Endothelial cell of umbilical vein (primary cell): ENCODE results near the gene DDAH2. TPM values are rescaled to one million over a fixed set of nuclear protein-coding genes. Genes with fewer than 3 reads are reported as not detected.

Experiments
- BruUV-seq: library from RNA; stranded (reverse); fragments of 400-500 nt; replicated peaks from 2 replicates; lab custom pipeline; 2021; lab: Mats Ljungman, UMichigan
- CTCF ChIA-PET: fragments of 300-600, 350-600 bp; sonication (Branson Sonifier 250); formaldehyde crosslinking; loops from one replicate; lab custom pipeline; 2021; ENCODE audit warnings: antibody characterized with exemption, inconsistent platforms; lab: Charles Lee
- POLR2A ChIA-PET: fragments of 300-600, 350-600 bp; sonication (Branson Sonifier 250); formaldehyde crosslinking; loops from one replicate; lab custom pipeline; 2021; ENCODE audit warnings: antibody characterized with exemption, inconsistent platforms; lab: Charles Lee
- DNase-seq: peaks from one replicate; pipeline ENCODE4 v3.0.0-alpha.2; 2011; ENCODE audit warnings: low read depth, low spot score
- FAIRE-seq: peaks from 2 replicates; lab custom pipeline; 2011; peaks lifted over from hg19 to GRCh38; lab: Jason Lieb, UNC
- H2AFZ ChIP-seq: 2 replicates; pipeline ENCODE4 v1.6.0; 2012; ENCODE audit warnings: low read depth, low read length, control low read depth, inconsistent platforms
- H3K27ac ChIP-seq: 2 replicates; pipeline ENCODE4 v1.5.1; 2011; ENCODE audit warnings: low read depth, mild to moderate bottlenecking, control low read depth, low read length, moderate library complexity; ENCODE audit not compliant: insufficient read depth
- H3K27me3 ChIP-seq, 2 experiments: 2 replicates each; pipeline versions ENCODE4 v1.6.0 to v1.6.1; 2011; ENCODE audit warnings: low read length in 2 of 2, mixed read lengths in 1 of 2; ENCODE audit not compliant: control insufficient read depth in 2 of 2, insufficient read depth in 2 of 2
- H3K36me3 ChIP-seq, 2 experiments: 2 replicates in 1 of 2; 3 replicates in 1 of 2; pipeline ENCODE4 v1.5.1; 2011; ENCODE audit warnings: low read length in 2 of 2, mild to moderate bottlenecking in 1 of 2, moderate library complexity in 1 of 2; ENCODE audit not compliant: control insufficient read depth in 2 of 2, insufficient read depth in 2 of 2; ENCODE audit errors: extremely low read depth in 1 of 2
- H3K4me1 ChIP-seq: 3 replicates; pipeline ENCODE4 v1.5.1; 2011; ENCODE audit warnings: mild to moderate bottlenecking, low read length; ENCODE audit not compliant: control insufficient read depth, insufficient read depth; ENCODE audit errors: extremely low read depth
- H3K4me2 ChIP-seq: 2 replicates; pipeline ENCODE4 v1.6.1; 2011; ENCODE audit warnings: low read length, control low read depth, mixed read lengths; ENCODE audit not compliant: insufficient read depth
- H3K4me3 ChIP-seq, 3 experiments: fragments of 200-600 bp in 1 of 3; sonication (generic), shearing (Covaris generic) in 1 of 3; replicated peaks in 1 of 3; 2 replicates each; pipeline ENCODE4 v1.5.1; 2011 to 2016; ENCODE audit warnings: control low read depth in 3 of 3, low read length in 3 of 3, mild to moderate bottlenecking in 2 of 3, inconsistent platforms in 1 of 3, low read depth in 1 of 3, moderate library complexity in 1 of 3; ENCODE audit not compliant: insufficient read depth in 1 of 3
- H3K79me2 ChIP-seq: 2 replicates; pipeline ENCODE4 v1.6.0; 2012; ENCODE audit warnings: low read length, inconsistent platforms; ENCODE audit not compliant: control insufficient read depth, insufficient read depth
- H3K9ac ChIP-seq: replicated peaks from 2 replicates; pipeline ENCODE3; 2011; ENCODE audit warnings: low read length, control low read depth; ENCODE audit not compliant: insufficient read depth; ENCODE audit errors: extremely low read depth
- H3K9me1 ChIP-seq: replicated peaks from 3 replicates; pipeline ENCODE4 v1.6.0; 2011; ENCODE audit warnings: mild to moderate bottlenecking, low read length; ENCODE audit not compliant: control insufficient read depth, insufficient read depth; ENCODE audit errors: extremely low read depth
- H3K9me3 ChIP-seq: replicated peaks from 2 replicates; pipeline ENCODE4 v1.5.1; 2012; ENCODE audit warnings: low read length, inconsistent platforms; ENCODE audit not compliant: control insufficient read depth, insufficient read depth
- H4K20me1 ChIP-seq: replicated peaks from 2 replicates; pipeline ENCODE3; 2011; ENCODE audit warnings: mild to moderate bottlenecking, low read length; ENCODE audit not compliant: control insufficient read depth, insufficient read depth; ENCODE audit errors: extremely low read depth
- CTCF ChIP-seq, 2 donors: IDR thresholded peaks; 1 replicate in 1 of 2; 2 replicates in 1 of 2; pipeline ENCODE4 v1.5.1; 2011; ENCODE audit warnings: low read length in 2 of 2, mild to moderate bottlenecking in 2 of 2, moderate library complexity in 2 of 2, control low read depth in 1 of 2, inconsistent platforms in 1 of 2, low read depth in 1 of 2; ENCODE audit not compliant: insufficient read depth in 1 of 2; ENCODE audit errors: extremely low read depth in 1 of 2
- EZH2 ChIP-seq: IDR thresholded peaks from 2 replicates; pipeline ENCODE4 v1.6.1; 2012; ENCODE audit warnings: borderline replicate concordance, low read depth, mild to moderate bottlenecking, moderate library complexity, low read length, inconsistent platforms; ENCODE audit not compliant: severe bottlenecking
- FOS ChIP-seq: IDR thresholded peaks from 2 replicates; pipeline ENCODE4 v1.6.1; 2011; ENCODE audit warnings: mild to moderate bottlenecking, low read length, moderate library complexity, borderline replicate concordance; ENCODE audit not compliant: insufficient read depth
- GATA2 ChIP-seq: IDR thresholded peaks from 2 replicates; pipeline ENCODE4 v1.7.0; 2011; ENCODE audit warnings: low read depth, mild to moderate bottlenecking, moderate library complexity, mixed read lengths, low read length; ENCODE audit not compliant: insufficient read length, insufficient read depth
- JUN ChIP-seq: IDR thresholded peaks from 2 replicates; pipeline ENCODE4 v1.6.1; 2011; ENCODE audit warnings: borderline replicate concordance, low read depth; ENCODE audit not compliant: insufficient read length, insufficient read depth
- MAX ChIP-seq: IDR thresholded peaks from 2 replicates; pipeline ENCODE4 v1.6.1; 2011; ENCODE audit not compliant: insufficient read depth, insufficient read length
- MYC ChIP-seq: IDR thresholded peaks from one replicate; pipeline ENCODE4 v1.6.1; 2011; ENCODE audit warnings: mild to moderate bottlenecking, low read depth, low read length
- POLR2A ChIP-seq: IDR thresholded peaks from 2 replicates; pipeline ENCODE4 v1.6.1; 2012; ENCODE audit warnings: low read depth, mild to moderate bottlenecking, control low read depth, low read length
- POLR2AphosphoS5 ChIP-seq: IDR thresholded peaks from 2 replicates; pipeline ENCODE4 v1.6.1; 2012; ENCODE audit warnings: low read depth, mild to moderate bottlenecking, control low read depth, low read length, moderate library complexity; ENCODE audit not compliant: insufficient read depth
- dilution Hi-C: fragments of 300-500 bp; cut with MboI; formaldehyde crosslinking; loops from one replicate; pipeline ENCODE4 v1.15.0; 2019; ENCODE audit warnings: low sequenced_read_pairs; ENCODE audit not compliant: extremely low pct_ligation_motif_present
- intact Hi-C: fragments of 100-400 bp; cut with micrococcal nuclease; formaldehyde crosslinking; loops from one replicate; pipeline ENCODE4 v1.10.0; 2022
- polyA plus RNA-seq, 4 experiments: library from polyadenylated mRNA; depleted of rRNA in 3 of 4; stranded (reverse) in 3 of 4; unstranded in 1 of 4; fragments of >200 nt; gene quantifications; 2 replicates each; pipeline versions ENCODE4 v1.2.1 to v1.2.3, GENCODE V29; 2011 to 2012; ENCODE audit warnings: missing spikeins in 1 of 4
- total RNA-seq: library from RNA; stranded (reverse); gene quantifications from 2 replicates; pipeline ENCODE4 v1.2.3, GENCODE V29; 2021

The DDAH2 gene
- total and polyA plus RNA-seq, 2 donors (not counting 3 experiments of a cell fraction or from before 2014, with no cell fraction given): 109 to 176 TPM

GRCh38 chr6:31693535-31693934, 35.6 kb downstream of the DDAH2 start:
- Histone ChIP-seq H3K4me1 (peaks cover 10% of the 10 kb centered on the region), H3K79me2 (no peaks in the 10 kb centered on the region), H3K9me3 (no peaks in the 10 kb centered on the region), H4K20me1 (no peaks in the 10 kb centered on the region), H3K27ac (no peak overlapping the region), H3K4me2 (no peak overlapping the region), H3K4me3 (no peak overlapping the region), H3K9me1 (no peaks in the 10 kb centered on the region), H3K9ac (no peak overlapping the region), H3K27me3 (no peaks in the 10 kb centered on the region), H2AFZ (no peak overlapping the region), H3K36me3 (peaks cover 6 to 37% of the 10 kb centered on the region in 2 experiments)
- BruUV-seq: no TSS peak
- FAIRE-seq: peak; percentile 33
- POLR2A ChIA-PET: no interaction called here
- intact Hi-C loops (no loop called here), dilution Hi-C loops (no loop called here)
- DNase-seq: no peak
- no peak for TF ChIP-seq GATA2
- no peak for TF ChIP-seq MYC
- TF ChIP-seq EZH2: no peak
- no peak for TF ChIP-seq FOS
- no peak for TF ChIP-seq POLR2AphosphoS5
- TF ChIP-seq JUN: no peak
- no peak for TF ChIP-seq CTCF (IDR thresholded peaks at IDR 0.05; ENCODE audit: extremely low read depth in 1 of 2, insufficient read depth in 1 of 2, low read depth in 1 of 2, low read length in 2 of 2)
- no peak for TF ChIP-seq MAX
- TF ChIP-seq POLR2A: no peak
- CTCF ChIA-PET: interaction anchor here (1.0 to 2.2 kb wide), 4 partner anchors 9 to 136 kb away, joined by 3 to 10 read pairs (median 4); no protein-coding TSS in a partner anchor
